ENCODE data around the gene PERM1.

PERM1 gene

GRCh38 chr1:942411-942821 is 39.5 kb downstream of the PERM1 start:
- peaks cover 4% of the 10 kb centered on the region for H3K4me1 ChIP-seq (ENCODE audit: control insufficient read depth, insufficient read depth, low read length)
- peaks cover 40% of the 10 kb centered on the region for H3K27me3 ChIP-seq (ENCODE audit: control insufficient read depth, insufficient read depth, low read length)
- H3K9ac ChIP-seq (ENCODE audit: low read depth, low read length): no peak overlapping the region
- peaks cover 20% of the 10 kb centered on the region for H3K36me3 ChIP-seq (ENCODE audit: control insufficient read depth, insufficient read depth, low read length)
- no peak overlapping the region for H3K4me3 ChIP-seq (ENCODE audit: low read depth, low read length)
- no peaks in the 10 kb centered on the region for H3K9me3 ChIP-seq (ENCODE audit: control insufficient read depth, insufficient read depth, low read length)

DNA sequence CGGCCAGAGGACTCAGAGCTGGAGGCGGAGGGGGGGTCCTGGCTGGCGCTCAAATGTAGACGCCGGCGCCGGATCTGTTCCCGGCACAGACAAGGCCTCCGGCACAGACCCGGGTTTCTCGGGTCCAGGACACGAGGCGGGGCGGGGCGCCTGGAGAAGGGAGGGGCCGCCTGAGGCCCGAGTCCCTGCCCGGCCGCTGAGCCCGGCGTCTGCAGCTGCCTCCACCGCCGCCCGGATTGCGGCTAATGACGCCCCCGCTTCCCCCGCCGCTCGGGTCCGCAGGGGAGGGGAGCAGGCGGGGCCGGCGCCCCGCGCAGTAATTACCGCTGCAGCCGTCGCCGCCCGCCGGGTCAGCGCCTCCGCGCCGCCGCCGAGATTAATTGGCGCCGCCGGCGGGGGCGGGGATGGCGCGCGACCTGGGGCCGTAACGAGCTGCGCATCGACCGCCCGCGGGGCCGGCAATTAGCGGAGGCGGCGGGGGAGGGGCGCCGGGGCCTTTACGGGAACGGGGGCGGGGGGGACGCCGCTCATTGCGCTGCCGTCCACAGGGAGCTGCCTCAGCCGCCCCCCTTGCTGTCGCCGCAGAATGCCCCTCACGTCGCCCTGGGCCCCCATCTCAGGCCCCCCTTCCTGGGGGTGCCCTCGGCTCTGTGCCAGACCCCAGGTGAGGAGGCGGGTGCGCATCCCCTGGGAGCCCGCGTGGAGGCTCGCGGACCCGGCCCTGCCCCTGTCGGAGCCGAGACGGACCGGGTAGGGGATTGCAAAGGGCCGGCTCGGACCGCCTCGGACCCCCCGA is 40.1 kb downstream of the PERM1 start:
- Histone ChIP-seq H3K4me3 (ENCODE audit: low read depth, low read length) (peak overlapping the region; percentile 49), H3K27me3 (ENCODE audit: control insufficient read depth, insufficient read depth, low read length) (peaks cover 44% of the 10 kb centered on the region), H3K36me3 (ENCODE audit: control insufficient read depth, insufficient read depth, low read length) (peaks cover 16% of the 10 kb centered on the region), H3K4me1 (ENCODE audit: control insufficient read depth, insufficient read depth, low read length) (peaks cover 4% of the 10 kb centered on the region), H3K9me3 (ENCODE audit: control insufficient read depth, insufficient read depth, low read length) (no peaks in the 10 kb centered on the region), H3K9ac (ENCODE audit: low read depth, low read length) (no peak overlapping the region)

DNA sequence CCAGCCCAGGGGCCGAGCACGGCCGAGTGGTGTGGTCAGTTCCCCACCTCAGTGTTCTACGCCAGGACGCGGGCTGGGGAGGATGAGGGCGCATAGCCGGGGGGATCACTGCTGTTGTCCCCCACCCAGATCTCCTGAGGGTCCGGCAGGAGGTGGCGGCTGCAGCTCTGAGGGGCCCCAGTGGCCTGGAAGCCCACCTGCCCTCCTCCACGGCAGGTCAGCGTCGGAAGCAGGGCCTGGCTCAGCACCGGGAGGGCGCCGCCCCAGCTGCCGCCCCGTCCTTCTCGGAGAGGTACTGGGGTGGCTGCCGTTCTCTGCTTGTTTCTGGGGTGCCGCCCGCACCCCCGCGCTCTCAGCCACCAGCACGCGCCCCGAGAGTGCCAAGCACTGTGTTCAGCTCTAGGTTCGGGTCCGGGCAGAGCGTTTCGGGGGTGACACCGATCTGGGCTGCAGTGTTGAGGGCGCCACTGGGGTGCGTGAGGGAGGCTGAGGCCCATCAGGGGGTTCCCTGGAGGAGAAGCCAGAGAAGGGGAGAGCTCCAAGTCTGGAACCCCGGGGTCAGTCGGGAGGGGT is 40.8 kb downstream of the PERM1 start:
- Histone ChIP-seq H3K27me3 (ENCODE audit: control insufficient read depth, insufficient read depth, low read length) (peaks cover 48% of the 10 kb centered on the region), H3K9ac (ENCODE audit: low read depth, low read length) (no peak overlapping the region), H3K9me3 (ENCODE audit: control insufficient read depth, insufficient read depth, low read length) (no peaks in the 10 kb centered on the region), H3K4me1 (ENCODE audit: control insufficient read depth, insufficient read depth, low read length) (peaks cover 4% of the 10 kb centered on the region), H3K36me3 (ENCODE audit: control insufficient read depth, insufficient read depth, low read length) (peaks cover 13% of the 10 kb centered on the region), H3K4me3 (ENCODE audit: low read depth, low read length) (peak overlapping the region; percentile 49)

GRCh38 chr1:940107-941014 is 41.5 kb downstream of the PERM1 start:
- peak overlapping the region; percentile 49 for H3K4me3 ChIP-seq (ENCODE audit: low read depth, low read length)

DNA sequence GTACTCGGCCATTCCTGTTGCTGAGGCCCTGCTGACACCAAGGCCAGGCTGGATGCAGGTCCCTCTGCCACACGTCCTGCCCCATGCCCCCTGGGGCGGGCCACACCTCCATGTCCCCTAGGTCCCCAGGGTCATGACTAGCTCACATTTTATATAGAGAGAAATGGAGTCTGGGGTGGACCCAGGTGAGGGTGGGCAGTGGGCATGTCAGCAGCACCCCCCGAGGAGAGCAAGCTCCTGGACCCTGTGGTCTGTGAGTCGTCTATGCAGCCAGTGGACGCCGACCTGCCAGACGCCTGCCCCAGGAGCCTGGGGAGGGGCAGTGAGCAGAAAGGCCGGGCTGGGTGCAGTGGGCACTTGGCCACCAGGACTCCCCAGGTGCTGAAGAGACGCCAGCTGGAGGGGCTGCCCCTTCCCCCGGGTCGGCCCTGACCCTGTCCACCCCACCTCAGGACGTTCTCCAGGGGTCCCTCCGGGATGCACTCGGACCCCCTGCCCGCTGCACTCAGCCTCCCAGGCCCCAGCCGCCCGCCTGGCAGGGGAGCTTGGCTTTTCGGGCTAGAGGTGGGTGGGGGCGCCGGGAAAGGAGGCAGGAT is 42.3 kb downstream of the PERM1 start:
- Histone ChIP-seq H3K36me3 (ENCODE audit: control insufficient read depth, insufficient read depth, low read length) (peaks cover 2% of the 10 kb centered on the region), H3K9ac (ENCODE audit: low read depth, low read length) (no peak overlapping the region), H3K27me3 (ENCODE audit: control insufficient read depth, insufficient read depth, low read length) (peaks cover 61% of the 10 kb centered on the region), H3K4me3 (ENCODE audit: low read depth, low read length) (peak overlapping the region; percentile 18), H3K9me3 (ENCODE audit: control insufficient read depth, insufficient read depth, low read length) (no peaks in the 10 kb centered on the region), H3K4me1 (ENCODE audit: control insufficient read depth, insufficient read depth, low read length) (peaks cover 4% of the 10 kb centered on the region)

More at GRCh38 chr1:940107-941014, 41.5 kb downstream of the PERM1 start:
- peaks cover 4% of the 10 kb centered on the region for H3K4me1 ChIP-seq (ENCODE audit: control insufficient read depth, insufficient read depth, low read length)
- peaks cover 7% of the 10 kb centered on the region for H3K36me3 ChIP-seq (ENCODE audit: control insufficient read depth, insufficient read depth, low read length)
- H3K9ac ChIP-seq (ENCODE audit: low read depth, low read length): no peak overlapping the region
- H3K27me3 ChIP-seq (ENCODE audit: control insufficient read depth, insufficient read depth, low read length): peaks cover 55% of the 10 kb centered on the region
- H3K9me3 ChIP-seq (ENCODE audit: control insufficient read depth, insufficient read depth, low read length): no peaks in the 10 kb centered on the region

DNA sequence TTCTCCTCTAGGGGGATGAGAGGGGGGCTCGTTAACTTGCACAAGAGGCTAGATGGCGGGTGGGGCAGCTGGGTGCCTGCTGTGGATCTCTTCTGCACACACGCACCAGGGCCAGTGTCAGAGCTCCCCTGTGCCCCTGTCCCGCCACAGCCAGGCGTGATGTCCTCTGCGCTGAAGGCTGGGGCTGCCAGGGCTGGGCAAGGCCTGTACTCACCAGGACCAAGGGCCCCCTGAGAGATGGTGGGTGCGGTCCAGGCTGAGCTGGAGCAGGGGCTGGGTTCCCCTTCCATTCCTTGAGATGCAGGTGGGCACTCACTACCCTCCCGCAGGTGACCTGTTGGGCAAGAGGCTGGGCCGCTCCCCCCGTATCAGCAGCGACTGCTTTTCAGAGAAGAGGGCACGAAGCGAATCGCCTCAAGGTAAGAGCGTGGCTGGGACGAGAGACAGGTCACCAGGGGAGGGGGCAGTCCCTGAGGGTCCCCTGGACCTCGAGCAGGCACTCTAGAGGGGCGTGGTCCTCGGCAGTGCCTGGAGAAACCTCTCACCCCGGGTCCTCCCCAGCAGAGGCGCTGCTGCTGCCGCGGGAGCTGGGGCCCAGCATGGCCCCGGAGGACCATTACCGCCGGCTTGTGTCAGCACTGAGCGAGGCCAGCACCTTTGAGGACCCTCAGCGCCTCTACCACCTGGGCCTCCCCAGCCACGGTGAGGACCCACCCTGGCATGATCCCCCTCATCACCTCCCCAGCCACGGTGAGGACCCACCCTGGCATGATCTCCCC is 43.0 kb downstream of the PERM1 start:
- no peaks in the 10 kb centered on the region for H3K9me3 ChIP-seq (ENCODE audit: control insufficient read depth, insufficient read depth, low read length)
- H3K9ac ChIP-seq (ENCODE audit: low read depth, low read length): no peak overlapping the region
- H3K4me1 ChIP-seq (ENCODE audit: control insufficient read depth, insufficient read depth, low read length): peaks cover 4% of the 10 kb centered on the region
- peaks cover 2% of the 10 kb centered on the region for H3K36me3 ChIP-seq (ENCODE audit: control insufficient read depth, insufficient read depth, low read length)
- H3K4me3 ChIP-seq (ENCODE audit: low read depth, low read length): peak overlapping the region; percentile 18
- peaks cover 61% of the 10 kb centered on the region for H3K27me3 ChIP-seq (ENCODE audit: control insufficient read depth, insufficient read depth, low read length)

DNA sequence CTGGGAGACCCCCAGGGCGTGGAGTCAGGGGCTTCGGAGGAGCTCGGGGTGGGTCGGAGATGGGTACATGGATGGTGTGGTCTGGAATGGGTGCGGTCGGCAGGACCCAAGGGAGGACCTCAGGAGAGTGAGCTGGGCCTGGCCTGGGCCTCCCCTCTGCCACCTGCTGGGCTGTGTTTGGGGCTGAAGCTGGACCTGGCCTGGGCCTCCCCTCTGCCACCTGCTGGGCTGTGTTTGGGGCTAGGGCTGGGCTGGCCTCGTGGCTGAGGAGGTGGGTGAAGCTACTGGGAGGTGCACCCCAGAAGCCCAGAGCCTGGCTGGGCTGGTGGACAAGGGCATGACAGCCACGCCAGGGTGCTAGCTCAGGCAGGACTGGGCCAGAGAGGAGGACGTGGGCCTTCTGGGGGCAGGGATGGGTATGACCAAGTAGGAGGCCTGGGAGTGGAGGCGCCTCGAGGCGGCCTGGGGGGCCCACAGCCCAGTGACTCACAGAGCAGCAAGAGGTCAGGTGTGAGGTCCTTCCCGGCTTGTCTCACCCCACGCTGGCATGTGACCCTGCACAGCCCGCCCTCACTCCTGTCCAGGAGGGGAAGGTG is 43.7 kb downstream of the PERM1 start:
- H3K4me1 ChIP-seq (ENCODE audit: control insufficient read depth, insufficient read depth, low read length): peaks cover 4% of the 10 kb centered on the region

GRCh38 chr1:937521-937920 is 44.4 kb downstream of the PERM1 start:
- Histone ChIP-seq H3K9me3 (ENCODE audit: control insufficient read depth, insufficient read depth, low read length) (no peaks in the 10 kb centered on the region), H3K36me3 (ENCODE audit: control insufficient read depth, insufficient read depth, low read length) (no peaks in the 10 kb centered on the region), H3K27me3 (ENCODE audit: control insufficient read depth, insufficient read depth, low read length) (peaks cover 66% of the 10 kb centered on the region), H3K4me1 (ENCODE audit: control insufficient read depth, insufficient read depth, low read length) (peaks cover 2% of the 10 kb centered on the region), H3K4me3 (ENCODE audit: low read depth, low read length) (no peak overlapping the region), H3K9ac (ENCODE audit: low read depth, low read length) (no peak overlapping the region)

More for the DNA sequence above, 43.7 kb downstream of the PERM1 start:
- Histone ChIP-seq H3K4me3 (ENCODE audit: low read depth, low read length) (peak overlapping the region; percentile 13), H3K27me3 (ENCODE audit: control insufficient read depth, insufficient read depth, low read length) (peaks cover 65% of the 10 kb centered on the region), H3K9me3 (ENCODE audit: control insufficient read depth, insufficient read depth, low read length) (no peaks in the 10 kb centered on the region), H3K9ac (ENCODE audit: low read depth, low read length) (no peak overlapping the region), H3K36me3 (ENCODE audit: control insufficient read depth, insufficient read depth, low read length) (no peaks in the 10 kb centered on the region)

DNA sequence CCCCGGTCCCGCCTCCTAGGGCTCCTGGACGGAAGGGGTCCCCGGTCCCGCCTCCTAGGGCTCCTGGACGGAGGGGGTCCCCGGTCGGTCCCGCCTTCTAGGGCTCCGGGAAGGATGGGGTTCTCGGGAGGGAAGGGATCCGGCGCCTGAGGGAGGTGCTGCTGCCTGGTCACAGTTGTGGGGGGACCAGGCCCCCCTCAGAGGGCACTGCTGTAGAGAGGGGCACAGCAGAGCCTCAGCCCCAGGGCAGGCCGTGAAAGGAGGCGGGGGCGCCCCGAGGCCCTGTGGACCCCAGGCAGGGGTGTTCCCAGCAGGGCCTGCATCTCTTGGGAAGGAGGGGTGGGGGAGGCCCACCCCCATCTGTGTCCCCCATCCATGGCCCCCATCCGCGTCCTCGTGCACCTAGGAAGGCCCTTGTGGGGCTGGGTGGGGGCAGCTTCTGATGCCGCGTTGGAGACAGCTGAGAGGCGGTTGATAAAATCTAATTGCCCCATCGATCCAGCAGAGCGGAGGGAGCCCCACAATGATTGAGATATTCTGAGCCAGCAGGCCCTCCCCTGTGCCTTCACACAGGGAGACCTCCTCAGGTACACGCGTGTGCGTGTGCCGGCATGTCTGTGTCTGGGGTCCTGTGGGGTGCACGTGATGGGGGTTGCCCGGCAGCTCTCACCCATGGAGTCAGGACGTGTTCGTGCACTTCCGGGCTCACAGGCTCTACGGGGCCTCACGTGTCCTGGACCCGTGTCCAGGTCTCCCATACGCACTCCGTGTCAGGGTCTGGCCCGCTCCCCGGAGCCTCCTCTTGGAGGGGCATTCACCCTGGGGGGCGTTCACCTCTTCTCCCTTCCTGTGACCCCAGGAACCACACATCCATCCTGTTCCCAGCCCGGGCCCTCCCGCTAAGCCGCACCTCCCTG is 45.3 kb downstream of the PERM1 start:
- H3K36me3 ChIP-seq (ENCODE audit: control insufficient read depth, insufficient read depth, low read length): no peaks in the 10 kb centered on the region
- no peak overlapping the region for H3K4me3 ChIP-seq (ENCODE audit: low read depth, low read length)
- H3K27me3 ChIP-seq (ENCODE audit: control insufficient read depth, insufficient read depth, low read length): peaks cover 75% of the 10 kb centered on the region
- H3K9ac ChIP-seq (ENCODE audit: low read depth, low read length): no peak overlapping the region
- H3K4me1 ChIP-seq (ENCODE audit: control insufficient read depth, insufficient read depth, low read length): peaks cover 2% of the 10 kb centered on the region
- no peaks in the 10 kb centered on the region for H3K9me3 ChIP-seq (ENCODE audit: control insufficient read depth, insufficient read depth, low read length)

- H3K4me1 ChIP-seq (ENCODE audit: control insufficient read depth, insufficient read depth, low read length): peaks cover 2% of the 10 kb centered on the region
- no peak overlapping the region for H3K9ac ChIP-seq (ENCODE audit: low read depth, low read length)
- peak overlapping the region; percentile 30 for H3K4me3 ChIP-seq (ENCODE audit: low read depth, low read length)
- H3K36me3 ChIP-seq (ENCODE audit: control insufficient read depth, insufficient read depth, low read length): no peaks in the 10 kb centered on the region
- no peaks in the 10 kb centered on the region for H3K9me3 ChIP-seq (ENCODE audit: control insufficient read depth, insufficient read depth, low read length)
- peaks cover 77% of the 10 kb centered on the region for H3K27me3 ChIP-seq (ENCODE audit: control insufficient read depth, insufficient read depth, low read length)
Observed at GRCh38 chr1:935751-936231, 46.1 kb downstream of the PERM1 start.
